Heart left ventricle (tissue), 16 donors: ENCODE data around the gene PLA2G6. TPM values are rescaled to one million over a fixed set of nuclear protein-coding genes. Genes with fewer than 3 reads are reported as not detected.

Experiments
- ATAC-seq, 4 donors: fragments of 200-7000 bp; cut with Tn5 transposase; one replicate each; pipeline ENCODE4 v1.9.1; 2020 to 2022; ENCODE audit warnings: moderate library complexity in 4 of 4, mild to moderate bottlenecking in 3 of 4, moderate number of reproducible peaks in 1 of 4
- DNase-seq, 5 donors: peaks; one replicate each; pipeline ENCODE4 v3.0.0-alpha.2; 2020
- H3K27ac ChIP-seq, 12 donors: fragments of 200-600 bp; sonication (generic) in 4 of 12; one replicate each; pipeline versions ENCODE4 v1.5.0 to v1.8.0; 2016 to 2022; ENCODE audit warnings: mild to moderate bottlenecking in 2 of 12
- H3K27me3 ChIP-seq, 9 donors: fragments of 200-600 bp; sonication (generic) in 2 of 9; one replicate each; pipeline versions ENCODE4 v1.5.1 to v1.8.0; 2016 to 2022; ENCODE audit warnings: mild to moderate bottlenecking in 3 of 9
- H3K36me3 ChIP-seq, 9 donors: fragments of 200-600 bp; sonication (generic) in 2 of 9; one replicate each; pipeline versions ENCODE4 v1.5.0 to v1.8.0; 2018 to 2022; ENCODE audit warnings: mild to moderate bottlenecking in 2 of 9
- H3K4me1 ChIP-seq, 12 donors: fragments of 200-600 bp; sonication (generic) in 4 of 12; one replicate each; pipeline versions ENCODE4 v1.5.0 to v1.8.0; 2016 to 2022; ENCODE audit warnings: mild to moderate bottlenecking in 3 of 12
- H3K4me3 ChIP-seq, 12 donors: fragments of 200-600 bp; sonication (generic) in 4 of 12; one replicate each; pipeline versions ENCODE4 v1.5.0 to v1.8.0; 2017 to 2022; ENCODE audit warnings: mild to moderate bottlenecking in 9 of 12, moderate library complexity in 4 of 12
- H3K9me3 ChIP-seq, 12 donors: fragments of 200-600 bp; sonication (generic) in 4 of 12; one replicate each; pipeline versions ENCODE4 v1.5.0 to v1.8.0; 2016 to 2022; ENCODE audit warnings: mild to moderate bottlenecking in 1 of 12
- POLR2A ChIP-seq, 2 donors: fragments of 450-650 bp; IDR thresholded peaks; one replicate each; pipeline ENCODE4 v1.6.1; 2017; ENCODE audit warnings: antibody characterized with exemption in 2 of 2, mild to moderate bottlenecking in 2 of 2, moderate library complexity in 2 of 2
- WGBS, 4 donors: extraction: QIAGEN DNeasy Blood & Tissue Kit in 2 of 4; methylation state at CpG; one replicate each; pipeline versions ENCODE4 v1.1.5 to v1.1.7; 2013 to 2018; 5-methylcytosine and 5-hydroxymethylcytosine counted together
- intact Hi-C, 10 donors: fragments of 100-400 bp; cut with DNase I; formaldehyde crosslinking; loops; one replicate each; pipeline versions ENCODE4 v1.11.1 to v1.14.2; 2022
- polyA plus RNA-seq, 2 donors: library from polyadenylated mRNA; stranded (reverse); fragments of 200-250 nt; gene quantifications; one replicate each; pipeline ENCODE4 v1.2.3, GENCODE V29; 2013
- total RNA-seq, 9 donors: library from RNA; depleted of rRNA in 2 of 9; stranded (reverse); fragments of >200 nt in 2 of 9; fragmentation: NEBNext Ultra II Directional in 3 of 9; extraction: Animal tissue kit (Norgen Biotek cat#: 25700) in 3 of 9; gene quantifications; one replicate each; pipeline versions ENCODE4 v1.1.0 to v1.2.4, GENCODE V29; 2016 to 2023
- TF ChIP-seq, protein P1 (sequence below), 12 donors: fragments of 200-600 bp; sonication (generic) in 4 of 12; IDR thresholded peaks; one replicate each; pipeline versions ENCODE4 v1.5.0 to v1.8.0; 2018 to 2022; ENCODE audit warnings: antibody characterized with exemption in 12 of 12, mild to moderate bottlenecking in 5 of 12
- donor health status: ischemic (EF 13 %, LVEDD 7.1; RV severe dilation, severe dysfunction).
- donor health status: healthy with polysubstance abuse.
- donor health status: DM: no; HTN: yes; CAD: no.
- donor health status: DM: no; HTN: no; CAD: no.
- donor health status: ischemic (EF 25% LVEDD 6.9; RV normal size, moderate dysfunction).
- donor health status: ischemic (EF 25% LVEDD 5.7; RV mildly dilated, moderate dysfunction).
- donor health status: healthy.
- donor health status: DM: yes; HTN: yes; CAD: no.
- donor health status: ischemic (EF 35%, LVEDD 5.7; RV mildly dilated, moderate dysfunction).
- donor health status: nonischemic (EF 11% LVEDD 7.7; RV severe dilation, severe dysfunction).
- donor health status: DM: yes; HTN: yes; CAD: no.
- donor health status: PGD.
- donor health status: ischemic (EF 29% LVEDD 5.4; RV normal size, mild dysfunction).
- donor health status: nonischemic (EF 23%, LVEDD 6.1; RV moderate dilation, normal function).

Gene PLA2G6
- total and polyA plus RNA-seq, 11 donors = 4.9 to 17.9 (median 11.0) TPM

DNA sequence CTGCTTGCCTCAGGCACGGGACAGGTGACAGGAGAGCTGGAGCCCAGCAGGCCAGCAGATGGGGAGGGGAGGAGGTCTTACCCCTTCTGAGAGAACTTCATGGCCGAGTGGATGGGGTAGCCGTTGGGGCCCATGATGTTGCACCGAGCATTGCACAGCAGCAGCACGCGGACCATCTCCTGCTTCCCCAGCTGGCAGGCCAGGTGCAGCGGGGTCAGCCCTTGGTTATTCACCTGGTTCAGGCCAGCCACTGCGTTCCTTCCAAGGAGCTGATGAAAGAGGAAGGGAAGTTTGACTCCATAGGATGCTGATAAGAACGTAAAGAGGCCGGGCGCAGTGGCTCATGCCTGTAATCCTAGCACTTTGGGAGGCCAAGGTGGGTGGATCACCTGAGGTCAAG is 41.7 kb downstream of the PLA2G6 start:
- 95 to 97% (median 96%) methylated on average over 8 to 11 of the region's 11 CpGs for WGBS, 4 donors
- intact Hi-C loops = no loop called here

DNA sequence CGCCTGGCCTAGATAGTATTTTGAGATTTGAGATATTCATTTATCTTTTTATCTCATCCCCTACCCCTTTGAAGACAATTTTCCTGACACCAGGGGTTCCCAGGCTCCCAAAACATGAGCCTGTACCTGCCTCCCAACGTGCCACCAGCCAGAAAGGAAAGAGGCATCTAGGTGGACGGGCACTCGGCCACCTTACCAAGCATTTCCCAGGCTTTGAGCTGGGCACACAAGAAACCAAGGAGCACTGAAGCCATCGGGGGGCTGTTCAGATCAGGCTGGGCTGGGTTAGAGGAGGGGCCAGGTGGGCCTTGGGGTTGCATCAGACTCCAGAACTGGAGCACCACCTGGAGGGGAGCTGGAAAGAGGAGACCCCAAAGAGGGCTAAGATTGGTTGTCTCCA is 42.7 kb downstream of the PLA2G6 start:
- WGBS, 4 donors = 83 to 88% (median 86%) methylated on average over 5 of the region's 5 CpGs
- DNase-seq (no peak), ATAC-seq (no peak)
- TF ChIP-seq POLR2A (IDR thresholded peaks at IDR 0.05) = no peak
- TF ChIP-seq, protein P1, sequence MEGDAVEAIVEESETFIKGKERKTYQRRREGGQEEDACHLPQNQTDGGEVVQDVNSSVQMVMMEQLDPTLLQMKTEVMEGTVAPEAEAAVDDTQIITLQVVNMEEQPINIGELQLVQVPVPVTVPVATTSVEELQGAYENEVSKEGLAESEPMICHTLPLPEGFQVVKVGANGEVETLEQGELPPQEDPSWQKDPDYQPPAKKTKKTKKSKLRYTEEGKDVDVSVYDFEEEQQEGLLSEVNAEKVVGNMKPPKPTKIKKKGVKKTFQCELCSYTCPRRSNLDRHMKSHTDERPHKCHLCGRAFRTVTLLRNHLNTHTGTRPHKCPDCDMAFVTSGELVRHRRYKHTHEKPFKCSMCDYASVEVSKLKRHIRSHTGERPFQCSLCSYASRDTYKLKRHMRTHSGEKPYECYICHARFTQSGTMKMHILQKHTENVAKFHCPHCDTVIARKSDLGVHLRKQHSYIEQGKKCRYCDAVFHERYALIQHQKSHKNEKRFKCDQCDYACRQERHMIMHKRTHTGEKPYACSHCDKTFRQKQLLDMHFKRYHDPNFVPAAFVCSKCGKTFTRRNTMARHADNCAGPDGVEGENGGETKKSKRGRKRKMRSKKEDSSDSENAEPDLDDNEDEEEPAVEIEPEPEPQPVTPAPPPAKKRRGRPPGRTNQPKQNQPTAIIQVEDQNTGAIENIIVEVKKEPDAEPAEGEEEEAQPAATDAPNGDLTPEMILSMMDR (IDR thresholded peaks at IDR 0.05) = no peak
- no peaks in the 10 kb centered on the region for H3K27me3 ChIP-seq
- H3K4me1 ChIP-seq = no peaks in the 10 kb centered on the region
- peaks cover 0 to 48% (median 2%) of the 10 kb centered on the region in 9 donors for H3K36me3 ChIP-seq
- no peak overlapping the region for H3K4me3 ChIP-seq
- H3K27ac ChIP-seq = no peak overlapping the region
- intact Hi-C loops = no loop called here
- H3K9me3 ChIP-seq = no peaks in the 10 kb centered on the region

More for the DNA sequence above, 41.7 kb downstream of the PLA2G6 start:
- ATAC-seq (no peak), DNase-seq (no peak)
- Histone ChIP-seq H3K9me3 (no peaks in the 10 kb centered on the region), H3K4me1 (no peaks in the 10 kb centered on the region), H3K27ac (no peak overlapping the region), H3K4me3 (no peak overlapping the region), H3K36me3 (peaks cover 0 to 48% (median 2%) of the 10 kb centered on the region in 9 donors), H3K27me3 (no peaks in the 10 kb centered on the region)
- no peak for TF ChIP-seq POLR2A (IDR thresholded peaks at IDR 0.05)
- TF ChIP-seq, protein P1 (IDR thresholded peaks at IDR 0.05) = no peak

DNA sequence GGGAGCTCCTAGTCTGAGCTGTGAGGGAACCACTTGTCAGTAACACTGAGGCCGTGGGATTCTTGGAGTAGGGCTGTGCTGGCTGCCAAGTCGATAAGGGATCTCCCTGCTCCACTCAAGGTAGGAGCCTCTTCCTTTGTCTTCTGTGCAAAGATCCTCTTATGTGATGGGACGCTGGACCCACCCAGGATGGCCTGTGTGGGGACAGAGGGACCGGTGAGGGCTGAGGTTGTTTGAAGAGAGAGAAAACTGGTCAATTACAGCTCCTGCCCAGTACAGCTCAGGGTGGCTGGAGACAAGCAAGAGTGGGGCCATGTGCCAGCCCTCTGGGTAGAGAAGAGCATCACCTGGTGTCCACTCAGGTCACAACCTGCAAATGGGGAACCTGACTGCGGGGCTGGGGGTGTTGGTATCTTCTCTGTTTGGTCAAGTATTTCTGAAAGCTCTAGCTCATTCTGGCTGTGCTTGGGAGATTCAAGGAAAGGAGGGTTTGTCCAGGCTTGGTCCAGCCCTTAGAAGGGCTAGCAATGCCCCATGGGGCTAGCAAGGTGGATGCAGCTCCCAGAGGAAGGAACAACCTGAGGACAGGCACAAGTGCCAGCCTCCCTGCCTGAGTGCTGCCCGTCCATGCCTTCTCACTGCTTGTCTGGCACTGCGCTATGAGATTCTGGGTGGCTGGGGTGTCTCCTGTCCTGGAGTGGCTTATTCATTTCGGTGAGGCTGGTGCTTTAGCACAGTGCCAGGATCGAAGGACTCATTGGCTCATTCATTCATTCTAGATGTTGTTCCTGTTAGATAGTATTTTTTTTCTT is 43.5 kb downstream of the PLA2G6 start:
- Histone ChIP-seq H3K27ac (no peak overlapping the region), H3K4me3 (no peak overlapping the region), H3K4me1 (no peaks in the 10 kb centered on the region), H3K27me3 (no peaks in the 10 kb centered on the region), H3K36me3 (peaks cover 0 to 49% (median 2%) of the 10 kb centered on the region in 9 donors), H3K9me3 (no peaks in the 10 kb centered on the region)
- TF ChIP-seq, protein P1 (IDR thresholded peaks at IDR 0.05) = no peak
- TF ChIP-seq POLR2A (IDR thresholded peaks at IDR 0.05) = no peak
- DNase-seq (no peak), ATAC-seq (no peak)
- WGBS, 4 donors = 88 to 95% (median 93%) methylated on average over 9 of the region's 9 CpGs
- intact Hi-C loops = no loop called here

DNA sequence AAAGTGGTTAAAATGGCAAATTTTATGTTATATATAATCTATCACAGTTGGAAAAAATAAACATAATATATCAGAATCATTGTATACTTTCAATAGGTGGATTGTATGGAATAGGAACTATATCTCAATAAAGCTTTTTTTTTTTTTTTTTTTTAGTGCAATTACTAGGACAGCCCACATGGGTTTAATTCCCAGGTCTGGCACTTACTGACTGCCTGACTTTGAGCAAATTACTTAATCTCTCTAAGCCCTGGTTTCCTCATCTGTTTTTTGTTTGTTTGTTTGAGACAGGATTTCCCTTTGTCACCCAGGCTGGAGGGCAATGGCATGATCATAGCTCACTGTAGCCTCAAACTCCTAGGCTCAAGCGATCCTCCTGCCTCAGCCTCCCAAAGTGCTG is 45.0 kb downstream of the PLA2G6 start:
- Histone ChIP-seq H3K27ac (no peak overlapping the region), H3K9me3 (no peaks in the 10 kb centered on the region), H3K4me3 (no peak overlapping the region), H3K36me3 (peaks cover 0 to 54% (median 6%) of the 10 kb centered on the region in 9 donors), H3K27me3 (no peaks in the 10 kb centered on the region), H3K4me1 (peaks cover 0 to 2% (median 0%) of the 10 kb centered on the region in 12 donors)
- ATAC-seq (no peak), DNase-seq (no peak)
- no peak for TF ChIP-seq POLR2A (IDR thresholded peaks at IDR 0.05)
- TF ChIP-seq, protein P1 (IDR thresholded peaks at IDR 0.05) = no peak
- 93 to 100% (median 97%) methylated on average over 1 of the region's 1 CpG for WGBS, 4 donors
- intact Hi-C loops = no loop called here
